ENCODE data around the gene KLHL22. TPM values are rescaled to one million over a fixed set of nuclear protein-coding genes. Genes with fewer than 3 reads are reported as not detected.

Gene KLHL22
- total and polyA plus RNA-seq, 2 of the 13 experiments (the other 11 are each of a cell fraction or from before 2014, with no cell fraction given): 10.9 to 14.8 TPM

- TF ChIP-seq ZNF710 (CRISPR knock-in tag; IDR thresholded peaks at IDR 0.05; ENCODE audit: borderline replicate concordance): peak; percentile 82
- peak; percentile 62 for TF ChIP-seq ARID5B (CRISPR knock-in tag; IDR thresholded peaks at IDR 0.05)
- peak; percentile 88 for TF ChIP-seq POLR2AphosphoS5 (IDR thresholded peaks at IDR 0.05; ENCODE audit: low read depth, low read length)
- TF ChIP-seq SRY (CRISPR knock-in tag; IDR thresholded peaks at IDR 0.05): peak; percentile 87; the same call in 1 of the 2 replicates
- peak; percentile 87 for TF ChIP-seq ZNF776 (CRISPR knock-in tag; IDR thresholded peaks at IDR 0.05)
- peak; percentile 65; the same call in 1 of the 2 replicates for TF ChIP-seq ZIK1 (CRISPR knock-in tag; IDR thresholded peaks at IDR 0.05; ENCODE audit: borderline replicate concordance, low read depth)
- peak; percentile 48; the same call in 1 of the 2 replicates for TF ChIP-seq TFDP1 (CRISPR knock-in tag; IDR thresholded peaks at IDR 0.05; ENCODE audit: borderline replicate concordance)
- no peak for TF ChIP-seq ZNF260 (CRISPR knock-in tag; IDR thresholded peaks at IDR 0.05; ENCODE audit: borderline replicate concordance, low read depth)
- TF ChIP-seq BORCS8-MEF2B (CRISPR knock-in tag; IDR thresholded peaks at IDR 0.05): peak; percentile 73; the same call in 1 of the 2 replicates
- no peak for TF ChIP-seq RELA (CRISPR knock-in tag; IDR thresholded peaks at IDR 0.05)
- TF ChIP-seq ZBED4 (CRISPR knock-in tag; IDR thresholded peaks at IDR 0.05; ENCODE audit: borderline replicate concordance): peak; percentile 100
- TF ChIP-seq ZBTB8A (CRISPR knock-in tag; IDR thresholded peaks at IDR 0.05; ENCODE audit: borderline replicate concordance, low read depth): 0 out of 2 replicates have a peak, but pooled peaks have one; percentile 51
- 0 out of 2 replicates have a peak, but pooled peaks have one; percentile 18 for TF ChIP-seq BHLHE40 (IDR thresholded peaks at IDR 0.05; ENCODE audit: low read length)
- no peak for TF ChIP-seq ZNF20 (CRISPR knock-in tag; IDR thresholded peaks at IDR 0.05)
- peak; percentile 86; the same call in 1 of the 2 replicates for TF ChIP-seq MYC (CRISPR knock-in tag; IDR thresholded peaks at IDR 0.05; ENCODE audit: borderline replicate concordance)
- no peak for TF ChIP-seq NR2F6 (IDR thresholded peaks at IDR 0.05)
- TF ChIP-seq NR2F6 (CRISPR knock-in tag; IDR thresholded peaks at IDR 0.05): peak; percentile 51
Measured at GRCh38 chr22:20507253-20508066, 11.9 kb upstream of the KLHL22 start, which contains the start of gene MED15 (continued).

All from HepG2 (cell line).